NCI-H1048 (cell line): Measurements from ENCODE around the gene FOXN3.

Experiments used
- DNase-seq: peaks from one replicate; lab custom pipeline; 2025; lab: John Stamatoyannopoulos, UW

The FOXN3 gene

DNA sequence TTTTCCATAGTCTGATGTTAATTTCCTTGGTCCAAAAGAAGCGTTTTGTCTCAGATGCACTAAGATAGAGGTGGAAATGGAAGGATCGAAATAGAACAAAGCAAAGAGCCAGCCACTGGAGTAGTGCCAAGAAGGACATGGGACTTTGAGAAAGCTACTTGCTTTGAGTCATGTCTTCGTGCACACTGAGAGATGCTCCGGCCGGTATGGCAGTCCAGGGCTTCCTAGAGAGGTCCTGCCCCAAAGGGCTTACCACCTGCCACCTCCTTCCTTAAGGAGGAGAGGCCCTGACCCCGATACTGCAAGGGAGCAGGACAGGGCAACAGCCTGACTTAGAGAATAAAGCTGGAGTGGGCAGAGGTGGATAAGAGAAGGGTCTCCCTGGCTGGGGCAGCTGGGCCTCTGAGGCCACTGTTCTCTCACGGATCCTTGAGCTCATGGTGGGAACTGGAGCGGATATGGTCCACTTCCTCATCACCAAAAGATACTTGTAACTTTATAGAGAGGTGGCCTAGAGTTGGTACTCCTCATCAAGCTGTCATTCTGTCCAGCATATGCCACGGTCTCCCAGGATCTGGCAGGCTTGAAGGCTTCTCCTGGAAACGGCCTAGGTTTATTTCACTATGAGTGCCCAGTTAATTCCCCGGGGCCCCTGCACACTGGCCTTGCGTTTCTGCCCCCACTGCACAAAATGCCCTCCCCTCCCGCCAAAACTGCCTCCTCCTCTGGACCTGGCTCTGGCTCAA is 57.4 kb downstream of the FOXN3 start:
- no peak for DNase-seq

- no peak for DNase-seq
Measured at GRCh38 chr14:89357655-89358297, 59.3 kb downstream of the FOXN3 start.

GRCh38 chr14:89356927-89357326 is 60.1 kb downstream of the FOXN3 start:
- DNase-seq: no peak

GRCh38 chr14:89356496-89356895 is 60.5 kb downstream of the FOXN3 start:
- no peak for DNase-seq

DNA sequence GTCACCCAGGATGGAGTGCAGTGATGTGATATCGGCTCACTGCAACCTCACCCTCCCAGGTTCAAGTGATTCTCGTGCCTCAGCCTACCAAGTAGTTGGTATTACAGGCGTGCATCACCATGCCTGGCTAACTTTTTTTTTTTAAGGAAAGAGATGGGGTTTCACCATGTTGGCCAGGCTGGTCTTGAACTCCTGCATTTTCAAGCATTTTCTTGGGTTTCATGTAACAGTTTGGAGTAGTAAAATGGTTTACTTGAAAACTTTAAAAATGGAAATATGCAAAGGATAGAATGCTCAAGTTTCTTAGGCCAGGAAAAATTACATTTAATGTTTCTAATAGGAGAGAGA is 63.3 kb downstream of the FOXN3 start:
- DNase-seq: no peak

- no peak for DNase-seq
Measured at GRCh38 chr14:89352976-89353765, 63.9 kb downstream of the FOXN3 start.

- no peak for DNase-seq
Measured at GRCh38 chr14:89351516-89352404, 65.3 kb downstream of the FOXN3 start.

GRCh38 chr14:89351221-89351515 is 65.9 kb downstream of the FOXN3 start:
- DNase-seq: no peak

DNA sequence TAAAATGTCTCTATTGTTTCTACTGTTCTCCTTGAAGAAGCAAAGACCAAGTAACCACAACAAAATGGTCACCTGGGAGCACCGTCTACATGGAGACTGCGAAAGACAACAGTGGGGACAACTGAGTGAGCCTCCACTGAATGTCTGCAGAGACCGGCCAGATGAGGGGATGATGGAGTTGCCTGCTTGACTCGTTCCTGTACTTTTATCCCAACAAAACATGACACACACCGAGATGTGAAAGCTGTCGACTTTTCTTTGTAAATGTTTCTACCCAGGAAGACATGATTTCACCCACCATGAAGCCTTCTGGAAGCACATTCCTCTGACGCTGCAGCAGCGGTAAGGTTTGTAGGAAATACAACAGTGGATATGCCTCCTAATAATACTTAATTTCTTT is 66.9 kb downstream of the FOXN3 start:
- no peak for DNase-seq

GRCh38 chr14:89349171-89350008 is 67.6 kb downstream of the FOXN3 start:
- no peak for DNase-seq

GRCh38 chr14:89348722-89349121 is 68.3 kb downstream of the FOXN3 start:
- no peak for DNase-seq

DNA sequence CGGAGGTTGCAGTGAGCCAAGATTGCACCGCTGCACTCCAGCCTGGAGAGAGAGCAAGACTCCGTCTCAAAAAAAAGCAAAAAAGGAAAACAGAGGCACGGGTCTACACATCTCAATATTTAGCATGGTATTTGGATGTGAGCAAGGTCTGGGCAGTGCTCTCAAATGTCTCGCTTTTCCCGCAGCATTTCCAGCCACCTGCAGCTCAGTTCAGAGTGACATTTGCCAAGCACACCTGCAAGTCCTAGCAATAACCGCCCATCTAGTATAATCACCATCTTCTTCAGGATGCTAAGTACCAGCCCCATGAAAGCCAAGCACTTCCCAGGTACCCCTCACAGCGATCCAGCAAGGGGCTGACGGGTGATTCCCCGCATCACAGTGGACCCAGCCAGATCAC is 69.1 kb downstream of the FOXN3 start:
- DNase-seq: no peak

- no peak for DNase-seq
Measured at GRCh38 chr14:89344920-89345254, 72.1 kb downstream of the FOXN3 start.

- DNase-seq: no peak
Measured at GRCh38 chr14:89343356-89343755, 73.7 kb downstream of the FOXN3 start.

- DNase-seq: no peak
Measured at GRCh38 chr14:89342049-89342448, 75.0 kb downstream of the FOXN3 start.

DNA sequence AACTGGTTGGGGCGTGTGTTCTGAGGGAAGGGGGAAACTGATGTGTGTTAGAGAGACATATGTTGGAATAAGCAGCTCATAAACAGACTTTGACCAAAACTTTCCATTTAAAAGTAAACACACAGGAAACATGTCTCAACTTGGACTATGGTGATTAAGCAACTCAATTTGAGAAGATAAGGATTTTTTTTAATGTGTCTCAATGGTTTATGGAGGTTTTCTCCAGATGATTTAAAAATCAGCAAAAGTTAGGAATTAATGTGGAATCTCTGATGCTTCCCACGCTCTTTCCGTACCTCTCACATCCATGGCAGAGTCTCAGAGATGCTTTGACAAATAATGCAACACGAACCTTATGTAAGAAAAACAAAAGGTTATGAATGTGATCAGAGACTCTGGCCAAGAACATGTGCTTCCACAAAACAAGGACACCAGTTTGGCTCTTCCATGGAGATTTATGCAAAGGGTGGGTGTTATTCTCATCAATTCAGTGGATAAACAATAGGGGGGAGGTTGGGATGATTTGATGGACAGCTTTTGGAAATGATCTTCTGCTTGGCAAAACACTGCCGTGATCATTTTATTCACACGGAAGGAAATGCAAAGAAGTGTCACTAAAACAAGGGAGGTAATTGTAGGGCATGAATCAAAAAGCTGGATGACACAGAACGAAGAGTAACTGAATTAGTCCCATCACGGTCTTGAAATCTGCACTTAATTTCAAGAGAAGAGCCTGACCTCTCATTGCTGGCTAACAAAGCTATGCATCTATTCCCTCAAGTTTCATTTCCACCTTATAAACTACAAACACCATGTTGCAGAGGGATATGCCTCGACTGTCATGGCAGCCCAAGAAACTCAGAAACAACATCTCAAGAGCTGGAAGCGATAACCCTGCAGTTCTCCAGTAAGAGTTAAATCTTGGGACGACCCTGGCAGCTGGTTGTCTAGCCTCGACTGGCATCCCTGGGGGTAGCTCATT is 76.5 kb downstream of the FOXN3 start:
- no peak for DNase-seq

DNA sequence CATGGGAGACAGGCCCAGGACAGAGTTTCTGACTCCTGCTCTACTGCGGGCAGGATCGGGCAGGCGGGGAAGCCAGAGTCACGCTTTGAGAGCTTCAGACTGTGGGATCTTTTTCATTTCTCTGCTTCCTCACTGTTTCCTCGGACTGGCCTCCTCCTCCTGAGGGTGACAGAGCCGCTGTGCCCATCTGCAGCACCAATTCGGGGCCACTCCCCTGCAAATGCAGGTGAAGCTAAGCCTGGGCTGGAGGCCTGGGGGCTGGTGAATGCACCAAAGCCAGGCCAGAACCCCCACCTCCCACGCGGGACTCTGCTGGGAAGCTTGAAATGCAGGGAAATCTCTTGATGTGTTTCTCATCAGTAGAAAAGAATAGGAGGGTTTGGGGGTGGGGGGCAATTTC is 77.5 kb downstream of the FOXN3 start:
- DNase-seq: no peak

GRCh38 chr14:89339158-89339557 is 77.9 kb downstream of the FOXN3 start:
- no peak for DNase-seq

GRCh38 chr14:89336338-89336737 is 80.7 kb downstream of the FOXN3 start:
- no peak for DNase-seq

DNA sequence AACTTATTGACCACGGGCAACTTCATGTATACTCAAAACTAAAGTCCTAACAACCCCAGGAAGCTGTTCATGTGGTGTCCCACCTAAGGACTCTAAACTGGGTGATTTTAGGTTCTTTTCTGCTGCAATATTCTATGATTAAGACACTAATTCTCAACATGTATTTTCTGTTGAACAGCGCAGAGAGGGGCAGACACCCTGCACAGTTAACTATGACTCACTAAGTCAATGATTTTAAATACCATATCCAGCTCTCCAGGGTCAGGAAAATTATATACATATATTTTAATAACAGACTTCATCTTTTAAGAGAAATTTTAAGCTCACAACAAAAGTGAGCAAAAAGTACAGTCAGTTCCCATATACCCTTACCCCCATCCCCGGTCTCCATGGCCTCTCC is 85.0 kb downstream of the FOXN3 start:
- DNase-seq: no peak
